Left forelimb (tissue), 1 donor: ENCODE measurements around the gene NAT10.
"Not testable (repeated sequence)": the region's sequence is repeated elsewhere in the genome, so short reads cannot be mapped to it uniquely, and the experiment has no call there.

Source experiments
- DNase-seq: peaks from one replicate; pipeline ENCODE4 v3.0.0-alpha.2; 2018; ENCODE audit warnings: low spot score

NAT10 gene

GRCh38 chr11:34105079-34105956 is at the start of gene NAT10:
Gene NAT10, plus strand, starts transcription at chr11:34105629. Its CDS starts 2,597 bp downstream, at chr11:34108226.
- DNase-seq: peak; percentile 97

- DNase-seq: no peak
These were observed 48.8 kb upstream of the NAT10 start for GRCh38 chr11:34056672-34057071.

GRCh38 chr11:34063061-34063795 is 42.2 kb upstream of the NAT10 start:
- no peak for DNase-seq

- no peak for DNase-seq
These were observed 41.1 kb upstream of the NAT10 start for GRCh38 chr11:34064291-34064690.

GRCh38 chr11:34065505-34066203 is 39.8 kb upstream of the NAT10 start:
- no peak for DNase-seq

- DNase-seq: not testable (repeated sequence)
These were observed 38.7 kb upstream of the NAT10 start for GRCh38 chr11:34066766-34067165.

GRCh38 chr11:34067383-34068065 is 37.9 kb upstream of the NAT10 start:
- no peak for DNase-seq

GRCh38 chr11:34068111-34068510 is 37.3 kb upstream of the NAT10 start:
- no peak for DNase-seq

- DNase-seq: not testable (repeated sequence)
These were observed 34.1 kb upstream of the NAT10 start for GRCh38 chr11:34071306-34071705.

GRCh38 chr11:34072041-34072440 is 33.4 kb upstream of the NAT10 start:
- DNase-seq: no peak

GRCh38 chr11:34072832-34073231 is 32.6 kb upstream of the NAT10 start:
- no peak for DNase-seq

- no peak for DNase-seq
These were observed 31.0 kb upstream of the NAT10 start for GRCh38 chr11:34074391-34074790.

- no peak for DNase-seq
These were observed 30.1 kb upstream of the NAT10 start for GRCh38 chr11:34075178-34075820.

- no peak for DNase-seq
These were observed 24.8 kb upstream of the NAT10 start for GRCh38 chr11:34080609-34081008.

- no peak for DNase-seq
These were observed 20.8 kb upstream of the NAT10 start for GRCh38 chr11:34084637-34085036.

- DNase-seq: no peak
These were observed 18.7 kb upstream of the NAT10 start for GRCh38 chr11:34086554-34087283.

- DNase-seq: no peak
These were observed 13.6 kb upstream of the NAT10 start for GRCh38 chr11:34091825-34092224.

- DNase-seq: not testable (repeated sequence)
These were observed 10.5 kb upstream of the NAT10 start for GRCh38 chr11:34094900-34095299.

GRCh38 chr11:34098813-34099212 is 6.6 kb upstream of the NAT10 start:
- DNase-seq: no peak

GRCh38 chr11:34104680-34105078 is 750 bp upstream of the NAT10 start:
- no peak for DNase-seq
